HG02763 (cell line): ENCODE data around the gene DECR2.
"Not testable (repeated sequence)": the region's sequence is repeated elsewhere in the genome, so short reads cannot be mapped to it uniquely, and the experiment has no call there.

ENCODE experiments used
- ATAC-seq: cut with Tn5 transposase; IDR thresholded peaks from one replicate; pipeline ENCODE4 v1.9.1; 2021; ENCODE audit warnings: mild to moderate bottlenecking, moderate library complexity; ENCODE audit not compliant: unreplicated experiment

DECR2 gene

GRCh38 chr16:378113-378820 is 23.4 kb upstream of the DECR2 start:
- not testable (repeated sequence) for ATAC-seq

GRCh38 chr16:378821-379182 is 22.9 kb upstream of the DECR2 start:
- no peak for ATAC-seq

- ATAC-seq = no peak
Observed at GRCh38 chr16:379183-379960, 22.3 kb upstream of the DECR2 start.

GRCh38 chr16:379961-380761 is 21.5 kb upstream of the DECR2 start:
- no peak for ATAC-seq

GRCh38 chr16:380762-381011 is 21.0 kb upstream of the DECR2 start:
- ATAC-seq = no peak

GRCh38 chr16:381012-381788 is 20.5 kb upstream of the DECR2 start:
- ATAC-seq = peak; percentile 18

GRCh38 chr16:381789-382717 is 19.6 kb upstream of the DECR2 start, which contains the start of gene PGAP6:
PGAP6 (minus strand) TSS chr16:381978; CDS start chr16:381821, 157 bp downstream.
- peak; percentile 59 for ATAC-seq

GRCh38 chr16:383326-384051 is 18.2 kb upstream of the DECR2 start:
- ATAC-seq = no peak

- ATAC-seq = no peak
Observed at GRCh38 chr16:386641-387156, 15.0 kb upstream of the DECR2 start.

- ATAC-seq = not testable (repeated sequence)
Observed at GRCh38 chr16:387761-388666, 13.7 kb upstream of the DECR2 start.

- ATAC-seq = no peak
Observed at GRCh38 chr16:389352-389751, 12.3 kb upstream of the DECR2 start.

GRCh38 chr16:391885-392335 is 9.8 kb upstream of the DECR2 start:
- ATAC-seq = no peak

GRCh38 chr16:392450-393030 is 9.1 kb upstream of the DECR2 start:
- ATAC-seq = no peak

- ATAC-seq = no peak
Observed at GRCh38 chr16:396199-396598, 5.5 kb upstream of the DECR2 start.

GRCh38 chr16:396605-397004 is 5.1 kb upstream of the DECR2 start:
- no peak for ATAC-seq

GRCh38 chr16:397135-397661 is 4.5 kb upstream of the DECR2 start, which contains the start of gene NME4:
NME4 (plus strand) TSS chr16:397199; CDS start chr16:397223, 24 bp downstream.
- no peak for ATAC-seq

GRCh38 chr16:397736-398332 is 3.9 kb upstream of the DECR2 start:
- no peak for ATAC-seq
